ENCODE results near the gene NR5A1. TPM values are rescaled to one million over a fixed set of nuclear protein-coding genes. Genes with fewer than 3 reads are reported as not detected.

NR5A1 gene
- total and polyA plus RNA-seq, 2 of the 13 experiments (the other 11 are each of a cell fraction or from before 2014, with no cell fraction given): 28.9 to 44.7 TPM

- TF ChIP-seq AFF4 (CRISPR knock-in tag; IDR thresholded peaks at IDR 0.05) (no peak), ZNF773 (CRISPR knock-in tag; IDR thresholded peaks at IDR 0.05; ENCODE audit: borderline replicate concordance) (0 out of 2 replicates have a peak, but pooled peaks have one; percentile 39), HOXD1 (CRISPR knock-in tag; IDR thresholded peaks at IDR 0.05) (0 out of 2 replicates have a peak, but pooled peaks have one; percentile 52), ISX (CRISPR knock-in tag; conservative IDR thresholded peaks at IDR 0.05) (no peak), NFRKB (IDR thresholded peaks at IDR 0.05) (no peak), ISL2 (CRISPR knock-in tag; IDR thresholded peaks at IDR 0.05) (peak; percentile 61; the same call in 1 of the 2 replicates), MEF2D (CRISPR knock-in tag; IDR thresholded peaks at IDR 0.05) (peak; percentile 44; the same call in 1 of the 2 replicates), HHEX (CRISPR knock-in tag; IDR thresholded peaks at IDR 0.05) (no peak), ZNF556 (CRISPR knock-in tag; IDR thresholded peaks at IDR 0.05; ENCODE audit: borderline replicate concordance) (peak; percentile 53; the same call in 1 of the 2 replicates)
- TF ChIP-seq, protein P1, sequence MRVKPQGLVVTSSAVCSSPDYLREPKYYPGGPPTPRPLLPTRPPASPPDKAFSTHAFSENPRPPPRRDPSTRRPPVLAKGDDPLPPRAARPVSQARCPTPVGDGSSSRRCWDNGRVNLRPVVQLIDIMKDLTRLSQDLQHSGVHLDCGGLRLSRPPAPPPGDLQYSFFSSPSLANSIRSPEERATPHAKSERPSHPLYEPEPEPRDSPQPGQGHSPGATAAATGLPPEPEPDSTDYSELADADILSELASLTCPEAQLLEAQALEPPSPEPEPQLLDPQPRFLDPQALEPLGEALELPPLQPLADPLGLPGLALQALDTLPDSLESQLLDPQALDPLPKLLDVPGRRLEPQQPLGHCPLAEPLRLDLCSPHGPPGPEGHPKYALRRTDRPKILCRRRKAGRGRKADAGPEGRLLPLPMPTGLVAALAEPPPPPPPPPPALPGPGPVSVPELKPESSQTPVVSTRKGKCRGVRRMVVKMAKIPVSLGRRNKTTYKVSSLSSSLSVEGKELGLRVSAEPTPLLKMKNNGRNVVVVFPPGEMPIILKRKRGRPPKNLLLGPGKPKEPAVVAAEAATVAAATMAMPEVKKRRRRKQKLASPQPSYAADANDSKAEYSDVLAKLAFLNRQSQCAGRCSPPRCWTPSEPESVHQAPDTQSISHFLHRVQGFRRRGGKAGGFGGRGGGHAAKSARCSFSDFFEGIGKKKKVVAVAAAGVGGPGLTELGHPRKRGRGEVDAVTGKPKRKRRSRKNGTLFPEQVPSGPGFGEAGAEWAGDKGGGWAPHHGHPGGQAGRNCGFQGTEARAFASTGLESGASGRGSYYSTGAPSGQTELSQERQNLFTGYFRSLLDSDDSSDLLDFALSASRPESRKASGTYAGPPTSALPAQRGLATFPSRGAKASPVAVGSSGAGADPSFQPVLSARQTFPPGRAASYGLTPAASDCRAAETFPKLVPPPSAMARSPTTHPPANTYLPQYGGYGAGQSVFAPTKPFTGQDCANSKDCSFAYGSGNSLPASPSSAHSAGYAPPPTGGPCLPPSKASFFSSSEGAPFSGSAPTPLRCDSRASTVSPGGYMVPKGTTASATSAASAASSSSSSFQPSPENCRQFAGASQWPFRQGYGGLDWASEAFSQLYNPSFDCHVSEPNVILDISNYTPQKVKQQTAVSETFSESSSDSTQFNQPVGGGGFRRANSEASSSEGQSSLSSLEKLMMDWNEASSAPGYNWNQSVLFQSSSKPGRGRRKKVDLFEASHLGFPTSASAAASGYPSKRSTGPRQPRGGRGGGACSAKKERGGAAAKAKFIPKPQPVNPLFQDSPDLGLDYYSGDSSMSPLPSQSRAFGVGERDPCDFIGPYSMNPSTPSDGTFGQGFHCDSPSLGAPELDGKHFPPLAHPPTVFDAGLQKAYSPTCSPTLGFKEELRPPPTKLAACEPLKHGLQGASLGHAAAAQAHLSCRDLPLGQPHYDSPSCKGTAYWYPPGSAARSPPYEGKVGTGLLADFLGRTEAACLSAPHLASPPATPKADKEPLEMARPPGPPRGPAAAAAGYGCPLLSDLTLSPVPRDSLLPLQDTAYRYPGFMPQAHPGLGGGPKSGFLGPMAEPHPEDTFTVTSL (CRISPR knock-in tag; IDR thresholded peaks at IDR 0.05; ENCODE audit: borderline replicate concordance): no peak; the same call in 1 of the 2 replicates
These were observed 4.9 kb upstream of the NR5A1 start (continued) for GRCh38 chr9:124511891-124512805.
